HCT116 (cell line): ENCODE measurements around the gene SPIN1. TPM values are rescaled to one million over a fixed set of nuclear protein-coding genes. Genes with fewer than 3 reads are reported as not detected.

Experiments
- ATAC-seq: fragments of 200-7000 bp; cut with Tn5 transposase; 2 replicates; pipeline ENCODE4 v1.9.1; 2020; ENCODE audit warnings: mild to moderate bottlenecking, moderate library complexity
- BruUV-seq: library from RNA; stranded (reverse); fragments of 400-500 nt; replicated peaks from 2 replicates; lab custom pipeline; 2021; lab: Mats Ljungman, UMichigan
- CTCF ChIA-PET: fragments of 300-600 bp; sonication (Branson Sonifier 250); formaldehyde crosslinking; loops from one replicate; lab custom pipeline; 2021; ENCODE audit warnings: antibody characterized with exemption; lab: Charles Lee
- POLR2A ChIA-PET: fragments of 300-600, 350-600 bp; sonication (Branson Sonifier 250); formaldehyde crosslinking; loops from one replicate; lab custom pipeline; 2021; ENCODE audit warnings: antibody characterized with exemption; lab: Charles Lee
- RAD21 ChIA-PET, 2 experiments: fragments of 300-600 bp; sonication (Branson Sonifier 250); formaldehyde crosslinking; loops; one replicate each; lab custom pipeline; 2023; ENCODE audit warnings: low total read pairs in 2 of 2; ENCODE audit not compliant: uncharacterized antibody in 2 of 2, unreplicated experiment in 2 of 2, low non-redundant PET in 1 of 2; lab: Charles Lee
- DNase-seq: peaks from one replicate; pipeline ENCODE4 v3.0.0-alpha.2; 2010; ENCODE audit warnings: low read depth, low spot score
- H2AFZ ChIP-seq: fragments of 200-600 bp; shearing (Covaris generic), sonication (generic); 2 replicates; pipeline ENCODE4 v1.6.1; 2017; ENCODE audit warnings: low read depth, mixed run types, mixed read lengths, antibody characterized with exemption, low read length; ENCODE audit not compliant: poor library complexity, severe bottlenecking
- H3K27ac ChIP-seq: 2 replicates; pipeline ENCODE4 v1.5.1; 2012; ENCODE audit warnings: low read depth, low read length
- H3K27me3 ChIP-seq: fragments of 200-600 bp; sonication (generic); 2 replicates; pipeline ENCODE4 v1.6.1; 2016; ENCODE audit warnings: mixed run types, low read length, mixed read lengths; ENCODE audit not compliant: insufficient read depth
- H3K36me3 ChIP-seq, 2 experiments: fragments of 200-500 bp in 1 of 2; fragments of 200-600 bp in 1 of 2; sonication (Bioruptor generic) in 1 of 2; sonication (generic) in 1 of 2; 2 replicates each; pipeline versions ENCODE4 v1.5.1 to v1.6.1; 2014 to 2016; ENCODE audit warnings: low read length in 2 of 2, inconsistent platforms in 1 of 2, mixed read lengths in 1 of 2, mixed run types in 1 of 2; ENCODE audit not compliant: insufficient read depth in 2 of 2, control insufficient read depth in 1 of 2
- H3K4me1 ChIP-seq, 2 experiments: fragments of 200-600 bp in 1 of 2; sonication (generic) in 1 of 2; 2 replicates each; pipeline versions ENCODE4 v1.5.1 to v1.6.1; 2012 to 2017; ENCODE audit warnings: low read length in 2 of 2, inconsistent platforms in 1 of 2, mild to moderate bottlenecking in 1 of 2, mixed read lengths in 1 of 2, mixed run types in 1 of 2, moderate library complexity in 1 of 2; ENCODE audit not compliant: insufficient read depth in 2 of 2, control insufficient read depth in 1 of 2
- H3K4me2 ChIP-seq: fragments of 200-600 bp; sonication (generic); 2 replicates; pipeline ENCODE4 v1.6.1; 2017; ENCODE audit warnings: mixed run types, low read length, mixed read lengths
- H3K4me3 ChIP-seq, 2 experiments: fragments of 200-600 bp in 1 of 2; sonication (generic) in 1 of 2; replicated peaks in 1 of 2; 2 replicates each; pipeline ENCODE4 v1.5.1; 2011 to 2016; ENCODE audit warnings: low read length in 2 of 2, control low read depth in 1 of 2, low read depth in 1 of 2, mild to moderate bottlenecking in 1 of 2, mixed read lengths in 1 of 2, mixed run types in 1 of 2
- H3K79me2 ChIP-seq: fragments of 200-600 bp; sonication (generic); 2 replicates; pipeline ENCODE4 v1.6.1; 2017; ENCODE audit warnings: mild to moderate bottlenecking, mixed run types, low read length, moderate library complexity, mixed read lengths; ENCODE audit not compliant: insufficient read depth
- H3K9ac ChIP-seq: fragments of 200-600 bp; sonication (generic); 2 replicates; pipeline ENCODE4 v1.6.1; 2016; ENCODE audit warnings: low read length, mixed read lengths
- H3K9me2 ChIP-seq: fragments of 200-600 bp; sonication (generic), shearing (Covaris generic); 2 replicates; pipeline ENCODE4 v1.6.1; 2017; ENCODE audit warnings: mixed run types, mild to moderate bottlenecking, moderate library complexity; ENCODE audit not compliant: insufficient read depth
- H3K9me3 ChIP-seq, 2 experiments: fragments of 200-500 bp in 1 of 2; fragments of 200-600 bp in 1 of 2; sonication (Bioruptor generic) in 1 of 2; sonication (generic) in 1 of 2; 2 replicates each; pipeline ENCODE4 v1.6.1; 2014 to 2017; ENCODE audit warnings: low read length in 2 of 2, mixed read lengths in 2 of 2, inconsistent platforms in 1 of 2, low read depth in 1 of 2, mild to moderate bottlenecking in 1 of 2, mixed run types in 1 of 2, moderate library complexity in 1 of 2; ENCODE audit not compliant: control insufficient read depth in 1 of 2, insufficient read depth in 1 of 2
- H4K20me1 ChIP-seq: fragments of 200-600 bp; sonication (generic), shearing (Covaris generic); 2 replicates; pipeline ENCODE4 v1.6.1; 2017; ENCODE audit warnings: mixed run types, mild to moderate bottlenecking, moderate library complexity; ENCODE audit not compliant: insufficient read depth
- ATF3 ChIP-seq: IDR thresholded peaks from 2 replicates; pipeline ENCODE4 v1.6.1; 2012
- CBX3 ChIP-seq: IDR thresholded peaks from 2 replicates; pipeline ENCODE4 v1.6.1; 2012; ENCODE audit warnings: low read depth
- ELF1 ChIP-seq: IDR thresholded peaks from 2 replicates; pipeline ENCODE4 v1.6.1; 2012; ENCODE audit warnings: low read depth, borderline replicate concordance
- EZH2 ChIP-seq: fragments of 200-600 bp; sonication (generic); IDR thresholded peaks from 2 replicates; pipeline ENCODE4 v1.6.1; 2017; ENCODE audit warnings: antibody characterized with exemption, mixed run types
- FOSL1 ChIP-seq: IDR thresholded peaks from 2 replicates; pipeline ENCODE4 v1.6.1; 2012; ENCODE audit warnings: low read depth
- MAX ChIP-seq: IDR thresholded peaks from 2 replicates; pipeline ENCODE4 v1.6.1; 2012
- POLR2AphosphoS5 ChIP-seq: IDR thresholded peaks from 2 replicates; pipeline ENCODE4 v1.6.1; 2011; ENCODE audit warnings: mild to moderate bottlenecking, low read depth, low read length, moderate library complexity
- REST ChIP-seq: IDR thresholded peaks from 2 replicates; pipeline ENCODE4 v1.6.1; 2012; ENCODE audit warnings: low read depth
- SIN3A ChIP-seq: IDR thresholded peaks from 2 replicates; pipeline ENCODE4 v1.6.1; 2012; ENCODE audit warnings: low read depth
- SP1 ChIP-seq: IDR thresholded peaks from 2 replicates; pipeline ENCODE4 v1.6.1; 2012; ENCODE audit warnings: low read depth
- ZFX ChIP-seq: fragments of 450-650 bp; IDR thresholded peaks from 2 replicates; pipeline ENCODE4 v1.6.1; 2017
- ZNF274 ChIP-seq: fragments of 200-500 bp; sonication (Bioruptor generic); IDR thresholded peaks from 2 replicates; pipeline ENCODE4 v1.6.1; 2014; ENCODE audit warnings: mild to moderate bottlenecking, low read depth, low read length, inconsistent platforms
- intact Hi-C: fragments of 100-400 bp; cut with micrococcal nuclease; formaldehyde crosslinking; loops from 2 replicates; pipeline ENCODE4 v1.10.0; 2022
- total RNA-seq: library from RNA; stranded (reverse); gene quantifications from one replicate; pipeline ENCODE4 v1.2.1, GENCODE V29; 2021; ENCODE audit not compliant: unreplicated experiment

Gene SPIN1
- total RNA-seq, 1 experiment from 2014 or later, result 74.0 TPM

GRCh38 chr9:88503081-88503844 lies 115.0 kb downstream of the SPIN1 start:
- POLR2A ChIA-PET, result no interaction called here
- no peak overlapping the region for H3K9ac ChIP-seq
- no peak overlapping the region for H3K4me2 ChIP-seq
- CTCF ChIA-PET, result no interaction called here
- H3K4me1 ChIP-seq, result no peaks in the 10 kb centered on the region
- no peak overlapping the region for H2AFZ ChIP-seq
- no peak overlapping the region for H3K4me3 ChIP-seq
- H4K20me1 ChIP-seq, result no peaks in the 10 kb centered on the region
- intact Hi-C loops, result no loop called here
- no peak overlapping the region for H3K27ac ChIP-seq
- no peaks in the 10 kb centered on the region for H3K79me2 ChIP-seq
- BruUV-seq, result no TSS peak
- RAD21 ChIA-PET, result no interaction called here
- no peaks in the 10 kb centered on the region for H3K27me3 ChIP-seq
- no peak for ATAC-seq
- no peak for DNase-seq
- no peaks in the 10 kb centered on the region for H3K36me3 ChIP-seq
- no peak for TF ChIP-seq SIN3A
- no peak for TF ChIP-seq ATF3
- TF ChIP-seq ZFX, result no peak
- no peak for TF ChIP-seq EZH2
- TF ChIP-seq MAX, result no peak
- no peak for TF ChIP-seq SP1
- no peak for TF ChIP-seq FOSL1
- no peak for TF ChIP-seq CBX3
- no peak for TF ChIP-seq ZNF274
- TF ChIP-seq POLR2AphosphoS5, result no peak
- no peak for TF ChIP-seq REST
- TF ChIP-seq ELF1, result no peak
- H3K9me3 ChIP-seq, result no peaks in the 10 kb centered on the region
- H3K9me2 ChIP-seq, result no peaks in the 10 kb centered on the region
